ENCODE results near the gene IQCK.

IQCK gene

GRCh38 chr16:19776565-19776964, 58.5 kb downstream of the IQCK start:
- no peaks in the 10 kb centered on the region for H3K9me3 ChIP-seq (ENCODE audit: control insufficient read depth, low read length)
- H3K4me1 ChIP-seq, result no peaks in the 10 kb centered on the region
- no peak overlapping the region for H3K9ac ChIP-seq
- no peak for TF ChIP-seq CTCF (IDR thresholded peaks at IDR 0.05)
- no peak overlapping the region for H3K4me3 ChIP-seq (ENCODE audit: low read depth, low read length)
- H3K36me3 ChIP-seq (ENCODE audit: control insufficient read depth, insufficient read depth, low read length), result no peaks in the 10 kb centered on the region
- no peaks in the 10 kb centered on the region for H3K27me3 ChIP-seq (ENCODE audit: control insufficient read depth, insufficient read depth, low read length)
- no peaks in the 10 kb centered on the region for H3K79me2 ChIP-seq
- no peak overlapping the region for H3K27ac ChIP-seq
- no peak overlapping the region for H3K4me2 ChIP-seq (ENCODE audit: low read length)
- H2AFZ ChIP-seq, result no peak overlapping the region

DNA sequence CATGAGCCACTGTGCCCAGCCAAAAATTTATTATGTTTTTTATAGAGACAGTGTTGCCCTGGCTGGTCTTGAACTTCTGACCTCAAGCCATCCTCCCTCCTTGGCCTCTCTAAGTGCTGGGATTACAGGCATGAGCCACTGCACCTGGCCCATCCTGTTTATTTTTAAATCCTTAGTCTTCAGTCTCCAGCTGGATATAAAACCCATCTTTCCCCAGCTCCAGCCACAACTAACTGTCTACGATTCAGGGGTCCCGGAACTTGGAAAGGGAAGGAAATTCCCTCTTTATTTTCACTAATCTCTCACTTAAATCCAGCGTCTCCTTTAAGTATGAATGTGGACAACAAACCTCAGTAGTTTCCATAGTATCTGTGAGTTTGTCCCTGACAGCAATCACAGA, 62.2 kb downstream of the IQCK start:
- Histone ChIP-seq H3K4me3 (ENCODE audit: low read depth, low read length) (no peak overlapping the region), H2AFZ (no peak overlapping the region), H3K4me1 (peaks cover 4% of the 10 kb centered on the region), H3K9me3 (ENCODE audit: control insufficient read depth, low read length) (no peaks in the 10 kb centered on the region), H3K9ac (no peak overlapping the region), H3K36me3 (ENCODE audit: control insufficient read depth, insufficient read depth, low read length) (no peaks in the 10 kb centered on the region), H3K79me2 (no peaks in the 10 kb centered on the region), H3K4me2 (ENCODE audit: low read length) (no peak overlapping the region), H3K27ac (no peak overlapping the region), H3K27me3 (ENCODE audit: control insufficient read depth, insufficient read depth, low read length) (no peaks in the 10 kb centered on the region)
- no peak for TF ChIP-seq CTCF (IDR thresholded peaks at IDR 0.05)

DNA sequence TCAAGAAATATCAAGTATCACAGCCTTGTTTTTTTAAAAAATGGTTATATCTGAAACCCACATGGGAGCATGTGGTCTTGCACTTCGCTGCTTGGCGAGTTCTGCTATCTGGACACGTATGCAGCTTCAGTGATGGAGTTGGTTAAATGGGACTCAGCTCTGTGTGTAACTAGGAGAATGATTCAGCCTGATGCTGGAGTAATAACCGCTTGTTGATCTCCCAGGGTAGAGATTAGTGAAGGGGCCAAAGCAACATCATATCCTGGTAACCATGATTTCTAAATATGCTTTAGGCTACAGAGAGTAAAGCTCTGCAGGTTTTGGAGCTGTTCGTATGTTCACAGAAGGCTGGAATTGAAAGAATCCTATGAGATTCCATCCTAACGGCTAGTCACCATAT, 63.2 kb downstream of the IQCK start:
- H3K9ac ChIP-seq, result no peak overlapping the region
- H3K27ac ChIP-seq, result no peak overlapping the region
- H3K36me3 ChIP-seq (ENCODE audit: control insufficient read depth, insufficient read depth, low read length), result no peaks in the 10 kb centered on the region
- H3K79me2 ChIP-seq, result no peaks in the 10 kb centered on the region
- H3K27me3 ChIP-seq (ENCODE audit: control insufficient read depth, insufficient read depth, low read length), result no peaks in the 10 kb centered on the region
- H3K4me2 ChIP-seq (ENCODE audit: low read length), result no peak overlapping the region
- TF ChIP-seq CTCF (IDR thresholded peaks at IDR 0.05), result no peak
- H3K4me3 ChIP-seq (ENCODE audit: low read depth, low read length), result no peak overlapping the region
- H3K4me1 ChIP-seq, result peaks cover 4% of the 10 kb centered on the region
- H2AFZ ChIP-seq, result no peak overlapping the region
- H3K9me3 ChIP-seq (ENCODE audit: control insufficient read depth, low read length), result no peaks in the 10 kb centered on the region

DNA sequence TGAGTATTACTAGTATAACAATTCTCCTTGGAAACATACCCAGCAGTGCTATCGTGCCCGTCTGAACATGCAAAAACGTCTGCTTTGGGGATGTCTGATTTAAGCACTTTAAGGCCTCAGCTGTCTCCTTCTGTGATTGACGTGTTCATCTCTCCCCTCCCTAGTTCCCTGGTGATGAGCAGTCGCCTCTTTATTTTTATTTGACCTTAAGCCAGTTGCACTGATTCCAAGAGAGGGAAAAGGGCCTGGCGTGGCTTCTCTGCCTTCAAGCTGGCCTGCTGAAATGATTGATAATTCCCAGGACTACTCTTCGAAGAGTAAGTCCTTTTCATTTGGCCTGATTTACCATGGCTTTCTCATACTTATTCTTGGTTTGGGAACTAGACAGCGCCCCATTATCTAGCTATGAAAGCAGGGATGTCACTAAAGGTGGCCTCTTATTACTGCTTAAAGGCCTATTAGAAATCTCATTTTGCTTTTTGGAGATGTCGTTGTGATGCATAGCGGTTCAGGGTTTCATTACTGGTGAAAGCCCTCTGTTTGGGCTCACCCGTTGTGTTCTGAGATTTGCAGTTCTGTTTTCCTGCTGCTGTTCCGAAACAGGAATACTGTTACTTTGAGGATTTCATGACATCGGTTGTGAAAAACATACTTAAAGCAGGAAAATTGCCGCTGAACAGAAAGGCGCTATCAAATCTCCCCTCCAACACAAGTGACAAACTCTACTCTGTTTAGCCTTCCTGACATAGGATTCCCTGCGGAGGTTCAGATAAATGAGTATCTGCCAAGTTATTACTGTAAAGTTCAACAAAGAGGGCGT, 65.5 kb downstream of the IQCK start:
- no peak overlapping the region for H2AFZ ChIP-seq
- no peak for TF ChIP-seq CTCF (IDR thresholded peaks at IDR 0.05)
- no peak overlapping the region for H3K4me3 ChIP-seq (ENCODE audit: low read depth, low read length)
- no peaks in the 10 kb centered on the region for H3K36me3 ChIP-seq (ENCODE audit: control insufficient read depth, insufficient read depth, low read length)
- H3K27ac ChIP-seq, result no peak overlapping the region
- H3K4me2 ChIP-seq (ENCODE audit: low read length), result no peak overlapping the region
- no peaks in the 10 kb centered on the region for H3K9me3 ChIP-seq (ENCODE audit: control insufficient read depth, low read length)
- H3K9ac ChIP-seq, result no peak overlapping the region
- H3K4me1 ChIP-seq, result peaks cover 4% of the 10 kb centered on the region
- H3K79me2 ChIP-seq, result no peaks in the 10 kb centered on the region
- no peaks in the 10 kb centered on the region for H3K27me3 ChIP-seq (ENCODE audit: control insufficient read depth, insufficient read depth, low read length)

DNA sequence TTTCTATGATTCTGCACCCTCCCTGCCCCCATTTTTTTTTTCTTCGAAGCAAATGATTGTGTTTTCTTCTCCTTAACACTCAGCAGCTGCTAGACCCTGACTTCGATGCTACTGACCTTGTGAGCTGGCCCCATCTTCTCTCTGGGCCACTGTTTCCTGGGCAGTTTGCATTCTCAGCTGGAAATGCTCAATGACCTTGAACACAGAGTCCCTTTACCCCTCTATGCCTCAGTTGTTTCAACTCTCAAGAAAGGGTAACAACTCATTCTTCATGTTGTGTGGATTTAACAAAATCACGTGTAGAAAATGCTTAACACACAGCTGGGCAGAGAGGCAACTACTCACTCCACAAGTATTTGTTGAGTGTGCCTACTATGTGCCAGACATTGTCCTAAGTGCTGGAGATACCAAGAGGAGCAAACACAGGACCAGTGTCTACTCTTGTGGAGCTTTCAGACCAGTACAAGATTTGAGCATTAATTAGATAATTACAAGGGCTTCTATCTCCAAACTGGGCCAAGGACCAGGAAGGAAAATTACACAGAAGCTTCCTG, 66.2 kb downstream of the IQCK start:
- no peaks in the 10 kb centered on the region for H3K79me2 ChIP-seq
- H2AFZ ChIP-seq, result no peak overlapping the region
- H3K4me3 ChIP-seq (ENCODE audit: low read depth, low read length), result no peak overlapping the region
- H3K27me3 ChIP-seq (ENCODE audit: control insufficient read depth, insufficient read depth, low read length), result no peaks in the 10 kb centered on the region
- H3K4me2 ChIP-seq (ENCODE audit: low read length), result no peak overlapping the region
- H3K27ac ChIP-seq, result no peak overlapping the region
- TF ChIP-seq CTCF (IDR thresholded peaks at IDR 0.05), result no peak
- H3K9me3 ChIP-seq (ENCODE audit: control insufficient read depth, low read length), result no peaks in the 10 kb centered on the region
- H3K36me3 ChIP-seq (ENCODE audit: control insufficient read depth, insufficient read depth, low read length), result no peaks in the 10 kb centered on the region
- H3K4me1 ChIP-seq, result peaks cover 4% of the 10 kb centered on the region
- no peak overlapping the region for H3K9ac ChIP-seq
